Left colon (tissue), 2 donors: ENCODE results near the gene RAB11FIP5. TPM values are rescaled to one million over a fixed set of nuclear protein-coding genes. Genes with fewer than 3 reads are reported as not detected.
"Not testable (repeated sequence)": the region's sequence is repeated elsewhere in the genome, so short reads cannot be mapped to it uniquely, and the experiment has no call there.

Source experiments
- ATAC-seq: fragments of 200-7000 bp; cut with Tn5 transposase; one replicate; pipeline ENCODE4 v1.9.1; 2020; ENCODE audit warnings: mild to moderate bottlenecking, moderate library complexity
- DNase-seq, 2 donors: peaks; one replicate each; pipeline ENCODE4 v3.0.0-alpha.2; 2020
- intact Hi-C, 2 donors: fragments of 100-400 bp; cut with DNase I in 1 of 2; cut with micrococcal nuclease in 1 of 2; formaldehyde crosslinking; loops; one replicate each; pipeline versions ENCODE4 v1.11.2 to v1.14.0; 2022; cut with DNase I, micrococcal nuclease
- long read RNA-seq: library from polyadenylated mRNA; unstranded; transcript quantifications from one replicate; pipeline ENCODE4 v2.0.0, GENCODE V29; 2021
- total RNA-seq, 2 donors: library from RNA; stranded (reverse); fragmentation: NEBNext Ultra II Directional; extraction: Animal tissue kit (Norgen Biotek cat#: 25700); gene quantifications; one replicate each; pipeline ENCODE4 v1.2.1, GENCODE V29; 2021
- donor health status: DM: no; HTN: no; CAD: no.
- donor health status: DM: yes; HTN: yes; CAD: no.

RAB11FIP5 gene
- 10 to 100 TPM; 19.3 to 19.7 TPM for total RNA-seq
- long read RNA-seq, partial matches to known transcripts = 2 of 13 reads
- long read RNA-seq, other reads (novel, unspliced or antisense) = 11 of 13 reads

- intact Hi-C loops = no loop called here
- peak; percentile 68 to 77 for DNase-seq
- peak; percentile 74 for ATAC-seq
Measured at GRCh38 chr2:73112913-73113854, at the start of gene RAB11FIP5. Gene RAB11FIP5, minus strand, starts transcription at chr2:73112948. Its CDS starts 171 bp downstream, at chr2:73112777.

- ATAC-seq (peak; percentile 83), DNase-seq (peak in 1 of 2 donors; percentile 63)
- intact Hi-C loops = loop anchor here in 1 of 2 donors (10.0 kb wide), 1 partner anchor 62 kb away; no protein-coding TSS in a partner anchor
Measured at GRCh38 chr2:73156539-73157124, 43.9 kb upstream of the RAB11FIP5 start.

- intact Hi-C loops = no loop called here
- no peak for ATAC-seq
Measured at GRCh38 chr2:73142937-73143336, 30.2 kb upstream of the RAB11FIP5 start.

GRCh38 chr2:73141896-73142295, 29.1 kb upstream of the RAB11FIP5 start:
- DNase-seq = no peak
- intact Hi-C loops = no loop called here
- no peak for ATAC-seq

More at GRCh38 chr2:73142937-73143336, 30.2 kb upstream of the RAB11FIP5 start:
- DNase-seq = no peak

- no peak for ATAC-seq
- intact Hi-C loops = no loop called here
- DNase-seq = no peak
Measured at GRCh38 chr2:73135236-73135635, 22.5 kb upstream of the RAB11FIP5 start.

GRCh38 chr2:73134471-73134870, 21.7 kb upstream of the RAB11FIP5 start:
- intact Hi-C loops = no loop called here
- ATAC-seq (no peak), DNase-seq (no peak)

GRCh38 chr2:73133566-73134197, 20.9 kb upstream of the RAB11FIP5 start:
- DNase-seq (no peak), ATAC-seq (no peak)
- intact Hi-C loops = no loop called here

GRCh38 chr2:73131807-73132206, 19.1 kb upstream of the RAB11FIP5 start:
- intact Hi-C loops = no loop called here
- DNase-seq = no peak
- no peak for ATAC-seq

- intact Hi-C loops = no loop called here
- DNase-seq (no peak), ATAC-seq (no peak)
Measured at GRCh38 chr2:73130790-73131189, 18.0 kb upstream of the RAB11FIP5 start.

GRCh38 chr2:73128841-73129535, 16.2 kb upstream of the RAB11FIP5 start:
- DNase-seq (no peak), ATAC-seq (no peak)
- intact Hi-C loops = no loop called here

GRCh38 chr2:73122536-73122935, 9.8 kb upstream of the RAB11FIP5 start:
- no peak for ATAC-seq
- no peak for DNase-seq
- intact Hi-C loops = no loop called here

- ATAC-seq, intact Hi-C loops, DNase-seq: not testable (repeated sequence)
Measured at GRCh38 chr2:73119611-73120239, 7.0 kb upstream of the RAB11FIP5 start.

- DNase-seq (no peak), ATAC-seq (no peak)
- intact Hi-C loops = no loop called here
Measured at GRCh38 chr2:73117441-73117840, 4.7 kb upstream of the RAB11FIP5 start.

- DNase-seq (no peak), ATAC-seq (no peak)
- intact Hi-C loops = no loop called here
Measured at GRCh38 chr2:73116182-73116960, 3.6 kb upstream of the RAB11FIP5 start.

GRCh38 chr2:73114273-73114867, 1.6 kb upstream of the RAB11FIP5 start:
- intact Hi-C loops = no loop called here
- DNase-seq = no peak
- ATAC-seq = no peak

GRCh38 chr2:73112026-73112912, 479 bp downstream of the RAB11FIP5 start:
- intact Hi-C loops = no loop called here
- ATAC-seq (peak; percentile 51), DNase-seq (peak in 1 of 2 donors; percentile 49)
